ENCODE data around the gene TEKT2.

DNA sequence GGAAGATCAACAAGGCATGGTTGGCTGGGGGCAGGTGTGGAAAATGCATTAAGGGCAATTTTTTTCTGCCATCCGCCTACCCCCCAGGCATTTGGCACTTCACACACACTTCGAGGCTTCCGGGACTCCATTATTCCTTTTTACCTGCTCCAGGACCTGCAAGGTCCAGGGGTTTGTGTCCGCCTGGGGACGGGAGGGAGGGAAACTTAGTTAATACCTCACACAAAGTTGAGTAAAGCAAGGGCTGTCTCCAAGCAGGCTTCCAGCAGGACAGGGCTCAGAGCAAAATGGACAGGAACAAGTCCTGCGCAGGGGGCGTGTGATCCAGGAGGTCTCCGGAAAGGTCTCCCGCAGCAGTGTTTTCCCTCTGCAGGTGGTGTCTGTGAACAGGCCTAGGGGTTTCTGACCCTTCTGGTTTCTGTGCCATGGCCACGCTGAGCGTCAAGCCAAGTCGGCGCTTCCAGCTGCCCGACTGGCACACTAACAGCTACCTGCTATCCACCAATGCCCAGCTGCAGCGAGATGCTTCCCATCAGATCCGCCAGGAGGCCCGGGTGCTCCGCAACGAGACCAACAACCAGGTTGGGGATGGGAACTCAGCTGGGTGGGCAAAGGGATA is 712 bp downstream of the TEKT2 start:
- TF ChIP-seq, protein P1, sequence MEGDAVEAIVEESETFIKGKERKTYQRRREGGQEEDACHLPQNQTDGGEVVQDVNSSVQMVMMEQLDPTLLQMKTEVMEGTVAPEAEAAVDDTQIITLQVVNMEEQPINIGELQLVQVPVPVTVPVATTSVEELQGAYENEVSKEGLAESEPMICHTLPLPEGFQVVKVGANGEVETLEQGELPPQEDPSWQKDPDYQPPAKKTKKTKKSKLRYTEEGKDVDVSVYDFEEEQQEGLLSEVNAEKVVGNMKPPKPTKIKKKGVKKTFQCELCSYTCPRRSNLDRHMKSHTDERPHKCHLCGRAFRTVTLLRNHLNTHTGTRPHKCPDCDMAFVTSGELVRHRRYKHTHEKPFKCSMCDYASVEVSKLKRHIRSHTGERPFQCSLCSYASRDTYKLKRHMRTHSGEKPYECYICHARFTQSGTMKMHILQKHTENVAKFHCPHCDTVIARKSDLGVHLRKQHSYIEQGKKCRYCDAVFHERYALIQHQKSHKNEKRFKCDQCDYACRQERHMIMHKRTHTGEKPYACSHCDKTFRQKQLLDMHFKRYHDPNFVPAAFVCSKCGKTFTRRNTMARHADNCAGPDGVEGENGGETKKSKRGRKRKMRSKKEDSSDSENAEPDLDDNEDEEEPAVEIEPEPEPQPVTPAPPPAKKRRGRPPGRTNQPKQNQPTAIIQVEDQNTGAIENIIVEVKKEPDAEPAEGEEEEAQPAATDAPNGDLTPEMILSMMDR (IDR thresholded peaks at IDR 0.05): no peak
- TF ChIP-seq HOXA7 (CRISPR knock-in tag; IDR thresholded peaks at IDR 0.05) (no peak), JUNB (IDR thresholded peaks at IDR 0.05) (no peak)
